Measurements from ENCODE around the gene DRGX. TPM values are rescaled to one million over a fixed set of nuclear protein-coding genes. Genes with fewer than 3 reads are reported as not detected.

Gene DRGX
- total and polyA plus RNA-seq, 2 of the 4 experiments (the other 2 are of a cell fraction) = not detected

- BruUV-seq (replicated peaks) = no TSS peak
- no peak overlapping the region for H3K4me2 ChIP-seq (ENCODE audit: low read depth, low read length)
- POLR2A ChIA-PET (ENCODE audit: unreplicated experiment) = no interaction called here
- no peak overlapping the region for H4K8ac ChIP-seq (ENCODE audit: low read depth in 2 of 2, low read length in 2 of 2)
- DNase-seq = no peak
- no peak overlapping the region for H2BK5ac ChIP-seq (ENCODE audit: low read depth, low read length, poor library complexity, severe bottlenecking)
- H2AFZ ChIP-seq (replicated peaks; ENCODE audit: low read length, poor library complexity) = peak overlapping the region; percentile 32
- H3K36me3 ChIP-seq (ENCODE audit: control insufficient read depth, insufficient read depth, low read length) = no peaks in the 10 kb centered on the region
- no peak for TF ChIP-seq POLR2A (IDR thresholded peaks at IDR 0.05; ENCODE audit: low read depth, low read length)
- no peak for TF ChIP-seq MAZ (IDR thresholded peaks at IDR 0.05; ENCODE audit: borderline replicate concordance, low read depth, low read length)
- TF ChIP-seq BHLHE40 (IDR thresholded peaks at IDR 0.05; ENCODE audit: low read depth, low read length) = no peak
- TF ChIP-seq RFX5 (IDR thresholded peaks at IDR 0.05; ENCODE audit: low read depth, low read length) = no peak
- TF ChIP-seq RCOR1 (IDR thresholded peaks at IDR 0.05; ENCODE audit: insufficient replicate concordance, low read length) = no peak
- no peak for TF ChIP-seq FOS (IDR thresholded peaks at IDR 0.05; ENCODE audit: low read depth, low read length)
- TF ChIP-seq ELK1 (IDR thresholded peaks at IDR 0.05; ENCODE audit: borderline replicate concordance, low read depth, low read length) = no peak
- no peak overlapping the region for H3K56ac ChIP-seq (ENCODE audit: extremely low read depth, insufficient read depth, low read length)
- H4K20me1 ChIP-seq (ENCODE audit: insufficient read depth, low read length) = no peaks in the 10 kb centered on the region
- no peak overlapping the region for H3K14ac ChIP-seq (replicated peaks; ENCODE audit: low read depth, low read length)
- no peak overlapping the region for H3K27ac ChIP-seq (ENCODE audit: insufficient read depth, low read length)
- H3K9me3 ChIP-seq (ENCODE audit: control insufficient read depth, insufficient read depth, low read length) = peaks cover 7% of the 10 kb centered on the region; the same call in 1 of the 2 replicates
- H3K23ac ChIP-seq (ENCODE audit: low read depth, low read length) = no peak overlapping the region
- dilution Hi-C loops (cut with HindIII; ENCODE audit: low sequenced_read_pairs, unreplicated experiment) (no loop called here), intact Hi-C loops (cut with micrococcal nuclease) (no loop called here), in situ Hi-C loops (cut with MboI; ENCODE audit: low sequenced_read_pairs) (no loop called here)
- no peak overlapping the region for H4K5ac ChIP-seq (ENCODE audit: low read depth, low read length)
- no peaks in the 10 kb centered on the region for H3K79me1 ChIP-seq (ENCODE audit: low read depth in 1 of 2, low read length in 2 of 2)
- CTCF ChIA-PET = no interaction called here
- H2BK20ac ChIP-seq (ENCODE audit: low read depth, low read length) = no peak overlapping the region
- H3K27me3 ChIP-seq (ENCODE audit: control insufficient read depth, insufficient read depth, low read length) = no peaks in the 10 kb centered on the region; the same call in 1 of the 2 replicates
- no peak overlapping the region for H3K4ac ChIP-seq (ENCODE audit: low read depth, low read length)
- H3K4me1 ChIP-seq (ENCODE audit: control insufficient read depth, insufficient read depth, low read length) = no peaks in the 10 kb centered on the region
- no peak overlapping the region for H2BK15ac ChIP-seq (ENCODE audit: low read depth, low read length)
- H2BK120ac ChIP-seq (ENCODE audit: low read depth, low read length) = no peak overlapping the region
- ATAC-seq (ENCODE audit: low read depth) = no peak
- H4K91ac ChIP-seq (ENCODE audit: insufficient read depth, low read depth, low read length) = no peak overlapping the region
- H3K9me1 ChIP-seq (ENCODE audit: insufficient read depth, low read length) = no peaks in the 10 kb centered on the region
- 66% methylated on average over 2 of the region's 9 CpGs; no CpG with 5 or more reads in 1 of the 2 experiments for WGBS, 2 experiments (ENCODE audit: extremely low coverage in 2 of 2, insufficient read length in 1 of 2)
- no peak overlapping the region for H3K4me3 ChIP-seq (ENCODE audit: insufficient read depth, low read depth, low read length)
- no peak overlapping the region for H3K9ac ChIP-seq (ENCODE audit: low read depth, low read length)
- H2AK9ac ChIP-seq (replicated peaks; ENCODE audit: low read depth, low read length, poor library complexity) = no peak overlapping the region
- H3K18ac ChIP-seq (ENCODE audit: low read depth, low read length) = no peak overlapping the region
- no peak overlapping the region for H2AK5ac ChIP-seq (ENCODE audit: low read depth, low read length)
Observed at GRCh38 chr10:49426490-49427360, 30.8 kb upstream of the DRGX start.

Data from IMR-90 (cell line).